Neuronal stem cell (in vitro differentiated cells): Measurements from ENCODE around the gene KMT2A. TPM values are rescaled to one million over a fixed set of nuclear protein-coding genes. Genes with fewer than 3 reads are reported as not detected.

ENCODE experiments used
- DNase-seq: peaks from one replicate; pipeline ENCODE4 v3.0.0-alpha.2; 2013; ENCODE audit warnings: low spot score
- H2AFZ ChIP-seq: one replicate; pipeline ENCODE4 v1.6.1; 2013; ENCODE audit warnings: mild to moderate bottlenecking, low read length, inconsistent platforms
- H2AK5ac ChIP-seq: 2 replicates; pipeline ENCODE4 v1.6.1; 2013; ENCODE audit warnings: low read depth, mild to moderate bottlenecking, inconsistent platforms, low read length, moderate library complexity, mixed read lengths
- H2BK120ac ChIP-seq: 2 replicates; pipeline ENCODE4 v1.6.1; 2013; ENCODE audit warnings: low read depth, mild to moderate bottlenecking, inconsistent platforms, low read length, moderate library complexity, mixed read lengths
- H2BK12ac ChIP-seq: one replicate; pipeline ENCODE4 v1.6.1; 2013; ENCODE audit warnings: low read length, inconsistent platforms
- H2BK15ac ChIP-seq: 2 replicates; pipeline ENCODE4 v1.6.1; 2013; ENCODE audit warnings: mild to moderate bottlenecking, low read length, inconsistent platforms, mixed read lengths
- H2BK5ac ChIP-seq: one replicate; pipeline ENCODE4 v1.6.1; 2013; ENCODE audit warnings: inconsistent platforms, mild to moderate bottlenecking, low read length, moderate library complexity
- H3K14ac ChIP-seq: one replicate; pipeline ENCODE4 v1.6.1; 2013; ENCODE audit warnings: low read length, inconsistent platforms
- H3K18ac ChIP-seq: 2 replicates; pipeline ENCODE4 v1.6.1; 2013; ENCODE audit warnings: low read length, inconsistent platforms
- H3K23ac ChIP-seq: 2 replicates; pipeline ENCODE4 v1.6.1; 2013; ENCODE audit warnings: low read depth, mild to moderate bottlenecking, mixed read lengths, low read length, inconsistent platforms; ENCODE audit not compliant: poor library complexity
- H3K27ac ChIP-seq: replicated peaks from 3 replicates; pipeline ENCODE4 v1.5.1; 2013; ENCODE audit warnings: low read length, inconsistent platforms
- H3K27me3 ChIP-seq, 3 experiments: 2 replicates each; pipeline ENCODE4 v1.6.1; 2013; ENCODE audit warnings: low read length in 3 of 3, mild to moderate bottlenecking in 2 of 3, inconsistent platforms in 1 of 3, low read depth in 1 of 3, mixed read lengths in 1 of 3, moderate library complexity in 1 of 3; ENCODE audit not compliant: control insufficient read depth in 3 of 3, insufficient read depth in 3 of 3
- H3K36me3 ChIP-seq, 2 donors: replicated peaks in 1 of 2; 2 replicates each; pipeline ENCODE4 v1.6.1; 2013; ENCODE audit warnings: low read length in 2 of 2; ENCODE audit not compliant: control insufficient read depth in 2 of 2, insufficient read depth in 2 of 2
- H3K4ac ChIP-seq: 2 replicates; pipeline ENCODE4 v1.6.1; 2013; ENCODE audit warnings: inconsistent platforms, mild to moderate bottlenecking, low read length, moderate library complexity
- H3K4me1 ChIP-seq, 2 donors: 1 replicate in 1 of 2; 2 replicates in 1 of 2; pipeline ENCODE4 v1.6.1; 2013; ENCODE audit warnings: low read length in 2 of 2, low read depth in 1 of 2; ENCODE audit not compliant: control insufficient read depth in 2 of 2, insufficient read depth in 1 of 2
- H3K4me2 ChIP-seq: one replicate; pipeline ENCODE4 v1.6.1; 2013; ENCODE audit warnings: mild to moderate bottlenecking, low read length, inconsistent platforms; ENCODE audit not compliant: insufficient read depth, poor library complexity, severe bottlenecking
- H3K4me3 ChIP-seq, 2 donors: 2 replicates each; pipeline ENCODE4 v1.5.1; 2013; ENCODE audit warnings: low read length in 2 of 2, mild to moderate bottlenecking in 2 of 2, inconsistent platforms in 1 of 2, moderate library complexity in 1 of 2
- H3K79me1 ChIP-seq: one replicate; pipeline ENCODE4 v1.6.1; 2013; ENCODE audit warnings: low read depth, mild to moderate bottlenecking, inconsistent platforms, low read length, moderate library complexity
- H3K9ac ChIP-seq: one replicate; pipeline ENCODE4 v1.6.1; 2013; ENCODE audit warnings: mild to moderate bottlenecking, low read depth, low read length, inconsistent platforms; ENCODE audit not compliant: poor library complexity
- H3K9me3 ChIP-seq, 2 donors: replicated peaks in 1 of 2; 2 replicates each; pipeline versions ENCODE3 to v1.6.1; 2013; ENCODE audit warnings: low read length in 2 of 2, mild to moderate bottlenecking in 2 of 2, inconsistent platforms in 1 of 2, low read depth in 1 of 2, mixed read lengths in 1 of 2, moderate library complexity in 1 of 2; ENCODE audit not compliant: control insufficient read depth in 2 of 2, insufficient read depth in 1 of 2
- H4K8ac ChIP-seq: one replicate; pipeline ENCODE4 v1.6.1; 2013; ENCODE audit warnings: low read depth, mild to moderate bottlenecking, inconsistent platforms, low read length, moderate library complexity
- H4K91ac ChIP-seq: one replicate; pipeline ENCODE4 v1.6.1; 2013; ENCODE audit warnings: low read length, low read depth, mild to moderate bottlenecking, inconsistent platforms; ENCODE audit not compliant: poor library complexity
- WGBS, 2 donors: extraction: QIAGEN DNeasy Blood & Tissue Kit; methylation state at CpG; one replicate each; pipeline ENCODE4 v1.1.7; 2013; ENCODE audit warnings: missing lambda C conversion rate in 2 of 2, mixed read lengths in 1 of 2; ENCODE audit not compliant: insufficient read length in 2 of 2, insufficient replicate concordance in 1 of 2; ENCODE audit errors: extremely low coverage in 2 of 2; 5-methylcytosine and 5-hydroxymethylcytosine counted together
- polyA plus RNA-seq, 2 experiments: library from polyadenylated mRNA; stranded (reverse); fragments of 200-250 nt; gene quantifications; one replicate each; pipeline ENCODE4 v1.2.3, GENCODE V29; 2013

Gene KMT2A
- 15.7 TPM for polyA plus RNA-seq (2013, experiment 1 of 2)
- polyA plus RNA-seq (2013, experiment 2 of 2): 16.0 TPM

GRCh38 chr11:118435893-118436624 is at the start of gene KMT2A:
TSS of gene KMT2A (plus strand) at chr11:118436492. CDS start at chr11:118436513, 21 bp downstream.
- no peak within 1 kb of the TSS for H4K91ac ChIP-seq
- H2BK12ac ChIP-seq: no peak within 1 kb of the TSS
- peak within 1 kb of the TSS; percentile 89 for H3K4me2 ChIP-seq
- peaks cover 0 to 23% of the 10 kb centered on the region in 2 donors for H3K36me3 ChIP-seq
- H4K8ac ChIP-seq: no peak within 1 kb of the TSS
- peak within 1 kb of the TSS; percentile 67 for H3K23ac ChIP-seq
- H3K79me1 ChIP-seq: no peaks in the 10 kb centered on the region
- H3K14ac ChIP-seq: peak within 1 kb of the TSS; percentile 87
- peak within 1 kb of the TSS; percentile 97 for H3K27ac ChIP-seq
- no peaks in the 10 kb centered on the region for H3K27me3 ChIP-seq
- no peaks in the 10 kb centered on the region for H3K9me3 ChIP-seq
- peak within 1 kb of the TSS; percentile 96 for H3K18ac ChIP-seq
- H3K9ac ChIP-seq: peak within 1 kb of the TSS; percentile 98
- peak within 1 kb of the TSS; percentile 85 to 97 for H3K4me3 ChIP-seq
- no peak within 1 kb of the TSS for H2BK120ac ChIP-seq
- peak within 1 kb of the TSS; percentile 99 for H2BK5ac ChIP-seq
- H2AK5ac ChIP-seq: peak within 1 kb of the TSS; percentile 93
- no peak within 1 kb of the TSS for H3K4ac ChIP-seq
- H2BK15ac ChIP-seq: peak within 1 kb of the TSS; percentile 71
- peak; percentile 100 for DNase-seq
- WGBS, 2 donors: no CpG with 5 or more reads among the region's 83 CpGs
- H2AFZ ChIP-seq: peak within 1 kb of the TSS; percentile 88
- peaks cover 4 to 20% of the 10 kb centered on the region in 2 donors for H3K4me1 ChIP-seq

- Histone ChIP-seq H2BK15ac (no peak overlapping the region), H4K91ac (no peak overlapping the region), H3K4ac (no peak overlapping the region), H3K27ac (no peak overlapping the region), H3K36me3 (peaks cover 10 to 75% of the 10 kb centered on the region in 2 donors), H2AFZ (no peak overlapping the region), H3K27me3 (no peaks in the 10 kb centered on the region), H3K14ac (no peak overlapping the region), H3K4me1 (peaks cover 0 to 2% of the 10 kb centered on the region in 2 donors), H2AK5ac (no peak overlapping the region), H3K23ac (no peak overlapping the region), H2BK120ac (no peak overlapping the region), H3K9me3 (no peaks in the 10 kb centered on the region), H3K18ac (no peak overlapping the region), H2BK5ac (no peak overlapping the region), H3K4me2 (no peak overlapping the region), H3K4me3 (no peak overlapping the region), H2BK12ac (no peak overlapping the region), H3K9ac (no peak overlapping the region), H3K79me1 (peaks cover 3% of the 10 kb centered on the region), H4K8ac (no peak overlapping the region)
- no CpG with 5 or more reads among the region's 6 CpGs for WGBS, 2 donors
- DNase-seq: no peak
These were observed 40.2 kb upstream of the KMT2A start for GRCh38 chr11:118396097-118396501.

GRCh38 chr11:118397448-118397847 is 38.8 kb upstream of the KMT2A start:
- Histone ChIP-seq H3K4me2 (no peak overlapping the region), H2BK12ac (no peak overlapping the region), H2BK15ac (no peak overlapping the region), H2AFZ (no peak overlapping the region), H3K27me3 (no peaks in the 10 kb centered on the region), H3K4ac (no peak overlapping the region), H3K23ac (no peak overlapping the region), H3K4me1 (peaks cover 0 to 2% of the 10 kb centered on the region in 2 donors), H3K18ac (no peak overlapping the region), H4K8ac (no peak overlapping the region), H3K9ac (no peak overlapping the region), H3K36me3 (peaks cover 10 to 66% of the 10 kb centered on the region in 2 donors), H3K79me1 (peaks cover 3% of the 10 kb centered on the region), H3K27ac (no peak overlapping the region), H3K14ac (no peak overlapping the region), H2AK5ac (no peak overlapping the region), H3K4me3 (no peak overlapping the region), H3K9me3 (no peaks in the 10 kb centered on the region), H2BK5ac (no peak overlapping the region), H4K91ac (no peak overlapping the region), H2BK120ac (no peak overlapping the region)
- no peak for DNase-seq

- H4K8ac ChIP-seq: no peak overlapping the region
- no peak overlapping the region for H3K27ac ChIP-seq
- H3K27me3 ChIP-seq: no peaks in the 10 kb centered on the region
- H2BK120ac ChIP-seq: no peak overlapping the region
- H2BK5ac ChIP-seq: no peak overlapping the region
- no peak overlapping the region for H2BK15ac ChIP-seq
- H3K4ac ChIP-seq: no peak overlapping the region
- no peak overlapping the region for H2BK12ac ChIP-seq
- no peak for DNase-seq
- no peak overlapping the region for H3K9ac ChIP-seq
- no peak overlapping the region for H2AFZ ChIP-seq
- H3K79me1 ChIP-seq: peaks cover 3% of the 10 kb centered on the region
- no peak overlapping the region for H3K23ac ChIP-seq
- no peaks in the 10 kb centered on the region for H3K9me3 ChIP-seq
- peaks cover 2 to 57% of the 10 kb centered on the region in 2 donors for H3K36me3 ChIP-seq
- no peak overlapping the region for H3K4me2 ChIP-seq
- no peak overlapping the region for H2AK5ac ChIP-seq
- H3K18ac ChIP-seq: no peak overlapping the region
- WGBS, 2 donors: no CpG with 5 or more reads among the region's 3 CpGs
- no peak overlapping the region for H3K4me3 ChIP-seq
- H3K4me1 ChIP-seq: peaks cover 2 to 5% of the 10 kb centered on the region in 2 donors
- H3K14ac ChIP-seq: no peak overlapping the region
- H4K91ac ChIP-seq: no peak overlapping the region
These were observed 37.3 kb upstream of the KMT2A start for GRCh38 chr11:118398791-118399559.
